SK-N-SH (cell line): ENCODE results near the gene ASCL3. TPM values are rescaled to one million over a fixed set of nuclear protein-coding genes. Genes with fewer than 3 reads are reported as not detected.

Experiments used
- CTCF ChIA-PET: fragments of 300-600, 350-600 bp; formaldehyde crosslinking; extraction: SDS; loops from one replicate; lab custom pipeline; 2021; lab: Yijun Ruan, JAX
- POLR2A ChIA-PET: fragments of 350-600 bp; sonication (Branson Sonifier 250); formaldehyde crosslinking; extraction: SDS; loops from one replicate; lab custom pipeline; 2020; ENCODE audit warnings: antibody characterized with exemption, inconsistent platforms; lab: Yijun Ruan, JAX
- DNase-seq: peaks from one replicate; pipeline ENCODE4 v3.0.0; 2012
- H2AFZ ChIP-seq: fragments of 200-600 bp; sonication (generic); 2 replicates; pipeline ENCODE4 v1.8.1; 2016; ENCODE audit warnings: antibody characterized with exemption, mild to moderate bottlenecking, low read depth
- H3F3A ChIP-seq: fragments of 200-600 bp; sonication (generic); replicated peaks from 2 replicates; pipeline ENCODE3; 2016; ENCODE audit warnings: antibody characterized with exemption, mild to moderate bottlenecking; ENCODE audit not compliant: insufficient read depth
- H3K27ac ChIP-seq, 2 experiments: fragments of 200-500 bp in 1 of 2; fragments of 200-600 bp in 1 of 2; sonication (Bioruptor generic) in 1 of 2; sonication (generic), shearing (Covaris generic) in 1 of 2; 2 replicates each; pipeline versions ENCODE4 v1.5.1 to v1.6.1; 2014 to 2016; ENCODE audit warnings: low read depth in 2 of 2, inconsistent platforms in 1 of 2, low read length in 1 of 2, mild to moderate bottlenecking in 1 of 2, mixed read lengths in 1 of 2
- H3K27me3 ChIP-seq: fragments of 200-600 bp; sonication (generic), shearing (Covaris generic); 2 replicates; pipeline ENCODE4 v1.6.1; 2016; ENCODE audit warnings: mixed run types; ENCODE audit not compliant: insufficient read depth
- H3K36me3 ChIP-seq, 2 experiments: fragments of 200-500 bp in 1 of 2; fragments of 200-600 bp in 1 of 2; sonication (Bioruptor generic) in 1 of 2; sonication (generic) in 1 of 2; replicated peaks in 1 of 2; 2 replicates each; pipeline versions ENCODE3 to v1.5.1; 2014 to 2016; ENCODE audit warnings: low read length in 1 of 2, mild to moderate bottlenecking in 1 of 2; ENCODE audit not compliant: insufficient read depth in 2 of 2, control insufficient read depth in 1 of 2
- H3K4me1 ChIP-seq, 2 experiments: fragments of 200-500 bp in 1 of 2; fragments of 200-600 bp in 1 of 2; sonication (Bioruptor generic) in 1 of 2; sonication (generic), shearing (Covaris generic) in 1 of 2; 2 replicates each; pipeline versions ENCODE4 v1.5.1 to v1.6.1; 2014 to 2016; ENCODE audit warnings: low read depth in 1 of 2, low read length in 1 of 2, mixed run types in 1 of 2; ENCODE audit not compliant: insufficient read depth in 2 of 2, control insufficient read depth in 1 of 2
- H3K4me2 ChIP-seq: fragments of 200-600 bp; sonication (generic), shearing (Covaris generic); 2 replicates; pipeline ENCODE4 v1.6.1; 2017; ENCODE audit warnings: mixed run types
- H3K4me3 ChIP-seq, 2 experiments: fragments of 200-500 bp in 1 of 2; fragments of 200-600 bp in 1 of 2; sonication (Bioruptor generic) in 1 of 2; sonication (generic), shearing (Covaris generic) in 1 of 2; 2 replicates each; pipeline versions ENCODE4 v1.5.1 to v1.8.1; 2014 to 2016; ENCODE audit warnings: low read depth in 2 of 2, inconsistent platforms in 1 of 2, low read length in 1 of 2, mild to moderate bottlenecking in 1 of 2, mixed read lengths in 1 of 2, moderate library complexity in 1 of 2
- H3K79me2 ChIP-seq: fragments of 200-600 bp; sonication (generic); 2 replicates; pipeline ENCODE4 v1.8.1; 2017; ENCODE audit warnings: mild to moderate bottlenecking; ENCODE audit not compliant: insufficient read depth
- H3K9ac ChIP-seq: fragments of 200-600 bp; sonication (generic); 2 replicates; pipeline ENCODE4 v1.6.1; 2017; ENCODE audit warnings: mixed run types
- H3K9me2 ChIP-seq: fragments of 200-600 bp; sonication (generic); 2 replicates; pipeline ENCODE4 v1.6.1; 2017; ENCODE audit warnings: mixed run types
- H3K9me3 ChIP-seq: fragments of 200-600 bp; sonication (generic); 2 replicates; pipeline ENCODE4 v1.6.1; 2017; ENCODE audit warnings: mixed run types, mild to moderate bottlenecking, moderate library complexity
- H4K20me1 ChIP-seq: fragments of 200-600 bp; sonication (generic); 2 replicates; pipeline ENCODE4 v1.6.1; 2017; ENCODE audit warnings: mild to moderate bottlenecking, mixed run types; ENCODE audit not compliant: insufficient read depth
- CHD2 ChIP-seq: fragments of 150-350 bp; IDR thresholded peaks from 2 replicates; pipeline ENCODE4 v1.6.1; 2018; ENCODE audit warnings: low read length; ENCODE audit not compliant: partially characterized antibody
- EP300 ChIP-seq, 2 experiments: IDR thresholded peaks; 2 replicates each; pipeline versions ENCODE4 v1.4.0 to v1.6.1; 2012; ENCODE audit warnings: borderline replicate concordance in 1 of 2, low read depth in 1 of 2, low read length in 1 of 2
- EZH2phosphoT487 ChIP-seq: fragments of 200-600 bp; sonication (generic); IDR thresholded peaks from 2 replicates; pipeline ENCODE4 v1.6.1; 2017; ENCODE audit warnings: low read depth, mixed run types, mild to moderate bottlenecking, antibody characterized with exemption, moderate library complexity, borderline replicate concordance
- FOSL2 ChIP-seq: IDR thresholded peaks from 2 replicates; pipeline ENCODE4 v1.4.0; 2012; ENCODE audit warnings: low read depth, mild to moderate bottlenecking, moderate library complexity, borderline replicate concordance
- FOXM1 ChIP-seq: IDR thresholded peaks from 2 replicates; pipeline ENCODE4 v1.4.0; 2012; ENCODE audit warnings: low read depth, mild to moderate bottlenecking
- GATA2 ChIP-seq: sonication (generic); formaldehyde crosslinking; IDR thresholded peaks from 2 replicates; pipeline ENCODE4 v1.5.0; 2020; ENCODE audit warnings: mild to moderate bottlenecking, missing genetic modification reagents
- JUND ChIP-seq: IDR thresholded peaks from 2 replicates; pipeline ENCODE4 v1.4.0; 2012
- MXI1 ChIP-seq: IDR thresholded peaks from 2 replicates; pipeline ENCODE4 v1.6.1; 2012; ENCODE audit warnings: mild to moderate bottlenecking, low read depth, low read length, improper control_type of control experiment
- NFIC ChIP-seq: IDR thresholded peaks from 2 replicates; pipeline ENCODE4 v1.4.0; 2012; ENCODE audit warnings: borderline replicate concordance
- RAD21 ChIP-seq: IDR thresholded peaks from 2 replicates; pipeline ENCODE4 v1.6.1; 2012; ENCODE audit warnings: mild to moderate bottlenecking, low read length
- SIN3A ChIP-seq: IDR thresholded peaks from 2 replicates; pipeline ENCODE4 v1.6.1; 2012; ENCODE audit warnings: low read depth, mild to moderate bottlenecking, low read length, moderate library complexity, borderline replicate concordance
- SMC3 ChIP-seq: IDR thresholded peaks from 2 replicates; pipeline ENCODE4 v1.6.1; 2012; ENCODE audit warnings: low read depth, low read length, improper control_type of control experiment
- TEAD4 ChIP-seq: IDR thresholded peaks from 2 replicates; pipeline ENCODE4 v1.4.0; 2012; ENCODE audit warnings: mild to moderate bottlenecking, borderline replicate concordance; ENCODE audit not compliant: insufficient read depth
- USF1 ChIP-seq: IDR thresholded peaks from 2 replicates; pipeline ENCODE4 v1.4.0; 2012; ENCODE audit warnings: low read depth, borderline replicate concordance
- YY1 ChIP-seq: IDR thresholded peaks from 2 replicates; pipeline ENCODE4 v1.4.0; 2012; ENCODE audit warnings: low read depth, mild to moderate bottlenecking
- WGBS: methylation state at CpG from one replicate; pipeline ENCODE4 v1.1.6; 2017; ENCODE audit warnings: low lambda C conversion rate; 5-methylcytosine and 5-hydroxymethylcytosine counted together
- polyA plus RNA-seq, 3 experiments: library from polyadenylated mRNA; depleted of rRNA; stranded (reverse); fragments of >200 nt; gene quantifications; 2 replicates each; pipeline ENCODE4 v1.2.3, GENCODE V29; 2012
- TF ChIP-seq, protein P1 (sequence below): IDR thresholded peaks from 2 replicates; pipeline ENCODE4 v1.4.0; 2012; ENCODE audit warnings: low read depth, borderline replicate concordance
- TF ChIP-seq, protein P2 (sequence below): IDR thresholded peaks from 2 replicates; pipeline ENCODE4 v1.4.0; 2012; ENCODE audit warnings: low read depth

Gene ASCL3, protein sequence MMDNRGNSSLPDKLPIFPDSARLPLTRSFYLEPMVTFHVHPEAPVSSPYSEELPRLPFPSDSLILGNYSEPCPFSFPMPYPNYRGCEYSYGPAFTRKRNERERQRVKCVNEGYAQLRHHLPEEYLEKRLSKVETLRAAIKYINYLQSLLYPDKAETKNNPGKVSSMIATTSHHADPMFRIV
- not detected in 2 replicates for polyA plus RNA-seq (2012; rRNA removed)
- polyA plus RNA-seq (2012; cell fraction: cytosol; rRNA removed): not detected in 2 replicates
- not detected in 2 replicates for polyA plus RNA-seq (2012; cell fraction: nucleus; rRNA removed)

DNA sequence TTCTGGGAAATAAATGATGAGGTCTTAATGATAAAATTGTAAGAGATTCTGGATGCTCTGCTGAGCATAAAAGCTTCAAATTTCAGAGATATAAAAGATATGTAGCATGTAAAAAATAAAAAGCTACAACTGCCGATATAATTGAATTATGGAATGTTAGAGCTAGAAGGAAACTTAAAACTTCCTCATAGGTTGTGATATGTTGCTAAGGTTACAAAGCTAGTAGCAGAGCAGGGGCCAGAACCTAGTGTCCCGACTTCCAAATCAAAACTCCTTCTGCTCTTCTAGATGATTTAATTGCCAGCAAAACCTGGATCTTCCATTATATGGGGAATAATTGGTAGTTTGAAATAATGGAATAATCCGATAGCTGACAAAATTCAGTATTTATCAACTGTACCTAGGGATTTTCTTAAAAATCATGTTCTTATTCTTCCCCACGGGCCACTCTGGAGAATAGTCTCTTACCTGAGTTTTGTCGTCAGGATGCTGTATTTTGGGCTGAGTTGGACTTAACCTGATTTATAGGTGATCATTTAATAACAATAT, at the start of gene ASCL3:
Gene ASCL3 (minus strand): TSS at position 499 of the 549 bp plus-strand sequence. CDS start 4,855 bp downstream, outside the sequence.
- peak within 1 kb of the TSS; percentile 36; the same call in 1 of the 2 replicates for H2AFZ ChIP-seq
- no peak within 1 kb of the TSS for H3K4me2 ChIP-seq
- WGBS: 55% methylated on average over 5 of the region's 5 CpGs

GRCh38 chr11:8989453-8989852, 46.6 kb upstream of the ASCL3 start:
- H3K4me1 ChIP-seq: peaks cover 0 to 10% of the 10 kb centered on the region in 2 experiments; a peak in 2 of 4 replicates
- H3K4me2 ChIP-seq: 0 out of 2 replicates have a peak overlapping the region, but pooled peaks have one; percentile 29
- no peak overlapping the region for H3K4me3 ChIP-seq
- peak overlapping the region in 1 of 2 experiments; percentile 29; a peak in 2 of 4 replicates for H3K27ac ChIP-seq
- no peaks in the 10 kb centered on the region for H3K79me2 ChIP-seq
- peak overlapping the region; percentile 29; the same call in 1 of the 2 replicates for H2AFZ ChIP-seq
- WGBS: 94% methylated on average over 1 of the region's 1 CpG
- H3K9ac ChIP-seq: no peak overlapping the region
- peaks cover 15% of the 10 kb centered on the region for H3F3A ChIP-seq
- no peaks in the 10 kb centered on the region for H3K27me3 ChIP-seq
- H3K9me2 ChIP-seq: no peaks in the 10 kb centered on the region
- POLR2A ChIA-PET: no interaction called here
- DNase-seq: no peak
- CTCF ChIA-PET: no interaction called here
- H4K20me1 ChIP-seq: no peaks in the 10 kb centered on the region
- no peaks in the 10 kb centered on the region for H3K9me3 ChIP-seq
- TF ChIP-seq SMC3 (no peak), FOSL2 (peak; percentile 53; the same call in 1 of the 2 replicates)
- no peaks in the 10 kb centered on the region for H3K36me3 ChIP-seq

More for the DNA sequence above, at the start of gene ASCL3:
- ChIA-PET CTCF (interaction anchor here (0.9 to 2.9 kb wide), 3 partner anchors 17 to 164 kb away, joined by 3 to 12 read pairs (median 6); no protein-coding TSS in a partner anchor), POLR2A (no interaction called here)
- Histone ChIP-seq H3K36me3 (peaks cover 6 to 8% of the 10 kb centered on the region in 2 experiments), H3K27ac (peak within 1 kb of the TSS in 1 of 2 experiments; percentile 23; a peak in 1 of 4 replicates), H3K27me3 (no peaks in the 10 kb centered on the region), H4K20me1 (no peaks in the 10 kb centered on the region), H3K9me2 (no peaks in the 10 kb centered on the region), H3K9me3 (no peaks in the 10 kb centered on the region)
- no peak for DNase-seq
- TF ChIP-seq GATA2 (CRISPR knock-in tag): no peak
- TF ChIP-seq SIN3A: no peak
- TF ChIP-seq USF1: no peak
- TF ChIP-seq FOSL2: no peak
- TF ChIP-seq EP300 (IDR thresholded peaks at IDR 0.05; ENCODE audit: borderline replicate concordance in 1 of 2, low read depth in 1 of 2, low read length in 1 of 2): no peak
- TF ChIP-seq FOXM1: no peak
- TF ChIP-seq RAD21: no peak
- TF ChIP-seq CHD2: no peak
- TF ChIP-seq NFIC: no peak
- no peak for TF ChIP-seq TEAD4
- TF ChIP-seq, protein P1, sequence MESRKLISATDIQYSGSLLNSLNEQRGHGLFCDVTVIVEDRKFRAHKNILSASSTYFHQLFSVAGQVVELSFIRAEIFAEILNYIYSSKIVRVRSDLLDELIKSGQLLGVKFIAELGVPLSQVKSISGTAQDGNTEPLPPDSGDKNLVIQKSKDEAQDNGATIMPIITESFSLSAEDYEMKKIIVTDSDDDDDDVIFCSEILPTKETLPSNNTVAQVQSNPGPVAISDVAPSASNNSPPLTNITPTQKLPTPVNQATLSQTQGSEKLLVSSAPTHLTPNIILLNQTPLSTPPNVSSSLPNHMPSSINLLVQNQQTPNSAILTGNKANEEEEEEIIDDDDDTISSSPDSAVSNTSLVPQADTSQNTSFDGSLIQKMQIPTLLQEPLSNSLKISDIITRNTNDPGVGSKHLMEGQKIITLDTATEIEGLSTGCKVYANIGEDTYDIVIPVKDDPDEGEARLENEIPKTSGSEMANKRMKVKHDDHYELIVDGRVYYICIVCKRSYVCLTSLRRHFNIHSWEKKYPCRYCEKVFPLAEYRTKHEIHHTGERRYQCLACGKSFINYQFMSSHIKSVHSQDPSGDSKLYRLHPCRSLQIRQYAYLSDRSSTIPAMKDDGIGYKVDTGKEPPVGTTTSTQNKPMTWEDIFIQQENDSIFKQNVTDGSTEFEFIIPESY: no peak
- TF ChIP-seq, protein P2, sequence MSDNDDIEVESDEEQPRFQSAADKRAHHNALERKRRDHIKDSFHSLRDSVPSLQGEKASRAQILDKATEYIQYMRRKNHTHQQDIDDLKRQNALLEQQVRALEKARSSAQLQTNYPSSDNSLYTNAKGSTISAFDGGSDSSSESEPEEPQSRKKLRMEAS: no peak
- no peak for TF ChIP-seq EZH2phosphoT487
- no peak for TF ChIP-seq JUND
- TF ChIP-seq YY1: no peak
- no peak for TF ChIP-seq MXI1
- TF ChIP-seq, all 33 proteins: peak for 0
- no peak within 1 kb of the TSS for H3K4me3 ChIP-seq
- H3F3A ChIP-seq: no peaks in the 10 kb centered on the region
- no peaks in the 10 kb centered on the region; a peak in 2 of 4 replicates for H3K4me1 ChIP-seq
- H3K79me2 ChIP-seq: no peaks in the 10 kb centered on the region; the same call in 1 of the 2 replicates
- no peak within 1 kb of the TSS for H3K9ac ChIP-seq
